Measurements from ENCODE around the gene SLC35E4.
"Not testable (repeated sequence)": the region's sequence is repeated elsewhere in the genome, so short reads cannot be mapped to it uniquely, and the experiment has no call there.

The SLC35E4 gene, protein sequence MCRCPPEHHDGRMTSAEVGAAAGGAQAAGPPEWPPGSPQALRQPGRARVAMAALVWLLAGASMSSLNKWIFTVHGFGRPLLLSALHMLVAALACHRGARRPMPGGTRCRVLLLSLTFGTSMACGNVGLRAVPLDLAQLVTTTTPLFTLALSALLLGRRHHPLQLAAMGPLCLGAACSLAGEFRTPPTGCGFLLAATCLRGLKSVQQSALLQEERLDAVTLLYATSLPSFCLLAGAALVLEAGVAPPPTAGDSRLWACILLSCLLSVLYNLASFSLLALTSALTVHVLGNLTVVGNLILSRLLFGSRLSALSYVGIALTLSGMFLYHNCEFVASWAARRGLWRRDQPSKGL

DNA sequence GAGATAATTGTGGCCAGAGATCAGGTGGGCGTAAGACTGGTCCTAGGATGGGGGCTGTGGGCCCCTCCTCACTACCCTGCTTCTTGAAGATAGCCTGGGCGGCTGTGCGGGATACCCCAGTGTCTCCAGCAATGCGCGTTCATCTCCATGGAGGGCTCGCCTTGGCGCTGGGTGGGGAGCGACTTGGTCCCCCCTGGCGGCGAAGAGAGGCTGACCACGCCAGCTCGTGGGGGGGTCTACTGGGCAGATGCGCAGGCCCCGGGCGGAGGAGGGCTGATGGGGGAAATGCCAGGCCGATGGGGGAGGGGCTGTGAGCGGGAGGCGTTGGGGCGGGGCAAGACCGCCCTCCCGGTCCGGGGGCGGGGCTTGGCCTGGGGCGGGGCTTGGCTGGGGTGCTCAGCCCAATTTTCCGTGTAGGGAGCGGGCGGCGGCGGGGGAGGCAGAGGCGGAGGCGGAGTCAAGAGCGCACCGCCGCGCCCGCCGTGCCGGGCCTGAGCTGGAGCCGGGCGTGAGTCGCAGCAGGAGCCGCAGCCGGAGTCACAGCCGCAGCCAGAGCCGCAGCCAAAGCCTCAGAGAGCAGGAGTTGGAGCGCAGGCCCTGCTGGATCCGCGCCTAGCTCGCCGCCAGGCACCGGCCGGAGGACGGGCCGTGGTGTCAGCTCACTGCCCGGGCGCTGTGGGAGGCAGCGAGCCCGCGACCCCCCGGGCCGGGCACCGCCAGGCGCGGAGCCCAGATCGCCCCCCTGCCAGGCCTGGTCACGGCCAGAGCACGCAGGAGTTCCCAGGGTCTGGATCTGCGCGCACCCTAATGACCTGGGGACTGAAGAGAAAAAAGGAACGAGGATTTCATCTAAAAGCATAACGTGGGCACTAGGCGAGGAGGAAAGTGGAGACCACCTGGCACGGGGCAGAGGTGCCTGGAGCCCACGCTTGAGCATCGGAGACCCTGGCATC lies at the start of gene SLC35E4:
Gene SLC35E4 (plus strand): TSS at position 509 of the 953 bp plus-strand sequence. CDS start 670 bp downstream, outside the sequence.
- H3K27me3 ChIP-seq (ENCODE audit: insufficient read depth, low read length) = no peaks in the 10 kb centered on the region
- peak within 1 kb of the TSS; percentile 84 for H3K27ac ChIP-seq (ENCODE audit: low read depth, low read length)
- no peaks in the 10 kb centered on the region for H3K36me3 ChIP-seq (ENCODE audit: insufficient read depth, low read length)
- peaks cover 8% of the 10 kb centered on the region for H3K4me1 ChIP-seq (ENCODE audit: control insufficient read depth, insufficient read depth, low read length, unreplicated experiment)
- H3K4me3 ChIP-seq (ENCODE audit: low read depth, low read length) = peak within 1 kb of the TSS; percentile 93
- peaks cover 28% of the 10 kb centered on the region for H3K79me2 ChIP-seq (ENCODE audit: control insufficient read depth, insufficient read depth, low read length, unreplicated experiment)
- peak within 1 kb of the TSS; percentile 56 for H2AFZ ChIP-seq (ENCODE audit: low read length, unreplicated experiment)

DNA sequence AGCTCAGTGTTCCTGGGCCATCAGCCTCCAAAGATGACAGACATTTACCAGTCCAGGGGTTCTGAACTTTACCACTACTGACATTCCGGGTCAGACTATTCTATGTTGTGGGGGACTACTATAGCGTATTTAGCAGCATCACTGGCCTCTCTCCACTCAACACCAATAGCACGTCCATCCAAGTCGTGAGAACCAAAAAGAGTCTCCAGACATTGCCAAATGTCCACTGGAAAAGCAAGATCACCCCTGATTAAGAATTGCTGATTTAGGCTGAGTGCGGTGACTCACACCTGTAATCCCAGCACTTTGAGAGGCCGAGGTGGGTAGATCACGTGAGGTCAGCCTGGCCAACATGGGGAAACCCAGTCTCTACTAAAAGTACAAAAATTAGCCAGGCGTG lies 49.2 kb upstream of the SLC35E4 start:
- Histone ChIP-seq H3K4me1 (ENCODE audit: control insufficient read depth, insufficient read depth, low read length, unreplicated experiment) (peaks cover 22% of the 10 kb centered on the region), H3K79me2 (ENCODE audit: control insufficient read depth, insufficient read depth, low read length, unreplicated experiment) (peaks cover 24% of the 10 kb centered on the region), H3K4me3 (ENCODE audit: low read depth, low read length) (no peak overlapping the region), H3K36me3 (ENCODE audit: insufficient read depth, low read length) (peaks cover 4% of the 10 kb centered on the region), H3K27ac (ENCODE audit: low read depth, low read length) (no peak overlapping the region), H2AFZ (ENCODE audit: low read length, unreplicated experiment) (no peak overlapping the region), H3K27me3 (ENCODE audit: insufficient read depth, low read length) (no peaks in the 10 kb centered on the region)

DNA sequence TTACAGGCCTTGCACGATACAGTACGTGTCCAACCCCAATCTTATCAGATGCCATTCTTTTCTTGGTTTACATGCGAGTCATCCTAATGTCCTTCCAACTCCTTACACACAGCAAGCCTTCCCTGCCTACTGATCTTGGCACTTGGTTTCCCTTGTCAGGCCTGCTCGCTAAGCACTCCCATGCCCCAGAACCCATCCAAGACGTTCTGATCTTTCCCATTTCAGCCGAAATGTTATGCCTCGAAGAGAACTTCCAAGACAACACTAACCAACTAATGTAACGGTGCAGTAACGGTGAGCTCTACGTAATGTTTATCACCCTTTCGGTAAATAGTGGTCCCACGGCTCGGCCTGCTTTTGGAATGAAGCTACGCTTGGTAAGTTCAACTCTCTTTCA lies 44.4 kb upstream of the SLC35E4 start:
- peaks cover 5% of the 10 kb centered on the region for H3K4me1 ChIP-seq (ENCODE audit: control insufficient read depth, insufficient read depth, low read length, unreplicated experiment)
- peak overlapping the region; percentile 14 for H2AFZ ChIP-seq (ENCODE audit: low read length, unreplicated experiment)
- H3K36me3 ChIP-seq (ENCODE audit: insufficient read depth, low read length) = peaks cover 4% of the 10 kb centered on the region
- H3K4me3 ChIP-seq (ENCODE audit: low read depth, low read length) = peak overlapping the region; percentile 94
- H3K27me3 ChIP-seq (ENCODE audit: insufficient read depth, low read length) = no peaks in the 10 kb centered on the region
- peak overlapping the region; percentile 93 for H3K27ac ChIP-seq (ENCODE audit: low read depth, low read length)
- peaks cover 26% of the 10 kb centered on the region for H3K79me2 ChIP-seq (ENCODE audit: control insufficient read depth, insufficient read depth, low read length, unreplicated experiment)

DNA sequence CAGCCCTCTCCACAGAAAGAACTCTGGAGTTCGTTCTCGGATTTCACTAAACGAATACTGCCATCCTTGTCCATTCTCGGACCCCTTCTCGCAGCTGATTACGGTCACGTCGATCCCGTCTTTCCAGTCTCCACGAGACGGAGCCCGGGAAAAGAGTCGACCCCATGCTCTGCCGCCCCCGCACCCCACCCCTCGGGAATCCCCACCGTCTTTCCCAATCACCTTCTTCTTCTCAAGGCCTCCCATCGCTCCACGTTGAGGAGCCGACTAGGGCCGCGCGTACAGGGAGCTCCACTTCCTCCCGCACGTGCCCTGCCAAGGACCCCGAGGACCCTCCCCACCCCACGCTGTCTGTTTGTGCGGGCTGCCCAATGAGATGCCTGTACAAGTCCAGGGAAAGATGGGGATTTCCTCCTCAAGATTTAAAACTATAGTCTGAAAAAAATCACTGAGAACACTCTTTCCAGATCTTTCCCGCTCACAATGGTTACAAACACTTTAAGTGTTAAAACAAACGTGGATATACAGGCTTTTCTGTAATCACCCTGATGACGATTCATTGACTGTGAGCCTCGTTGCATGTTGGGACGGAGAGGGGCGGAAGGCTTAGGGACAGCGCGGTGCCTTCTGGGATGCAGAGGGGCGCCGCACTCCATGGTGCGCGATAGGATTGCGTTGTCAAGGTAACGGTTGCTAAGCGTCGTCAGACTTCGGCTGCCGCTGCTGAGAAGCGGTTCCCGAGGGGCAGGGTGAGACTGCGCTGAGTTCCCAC lies 43.8 kb upstream of the SLC35E4 start, which contains the start of gene PES1:
Gene PES1 (minus strand): TSS at position 323 of the 772 bp plus-strand sequence. CDS start 77 bp downstream, at position 246.
- Histone ChIP-seq H3K79me2 (ENCODE audit: control insufficient read depth, insufficient read depth, low read length, unreplicated experiment) (peaks cover 26% of the 10 kb centered on the region), H3K4me1 (ENCODE audit: control insufficient read depth, insufficient read depth, low read length, unreplicated experiment) (peaks cover 5% of the 10 kb centered on the region)

DNA sequence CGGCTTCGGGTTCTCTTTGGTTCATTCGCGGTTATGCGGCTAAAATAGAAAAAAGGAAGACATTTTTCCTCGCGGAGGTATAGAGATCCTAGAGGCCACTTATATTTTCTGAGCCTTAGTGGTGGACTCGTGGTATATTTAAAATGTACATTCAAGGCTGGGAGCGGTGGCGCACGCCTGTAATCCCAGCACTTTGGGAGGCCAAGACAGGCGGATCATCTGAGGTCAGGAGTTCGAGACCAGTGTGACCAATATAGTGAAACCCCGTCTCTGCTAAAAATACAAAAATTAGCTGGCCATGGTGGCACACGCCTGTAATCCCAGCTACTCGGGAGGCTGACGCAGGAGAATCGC lies 43.2 kb upstream of the SLC35E4 start:
- not testable (repeated sequence) for H2AFZ ChIP-seq (ENCODE audit: low read length, unreplicated experiment); H3K27ac ChIP-seq (ENCODE audit: low read depth, low read length)

More for the DNA sequence above, 43.8 kb upstream of the SLC35E4 start, which contains the start of gene PES1:
- H3K27me3 ChIP-seq (ENCODE audit: insufficient read depth, low read length) = no peaks in the 10 kb centered on the region
- H2AFZ ChIP-seq (ENCODE audit: low read length, unreplicated experiment) = peak within 1 kb of the TSS; percentile 14
- H3K36me3 ChIP-seq (ENCODE audit: insufficient read depth, low read length) = peaks cover 4% of the 10 kb centered on the region; the same call in 1 of the 2 replicates
- peak within 1 kb of the TSS; percentile 94 for H3K4me3 ChIP-seq (ENCODE audit: low read depth, low read length)
- peak within 1 kb of the TSS; percentile 93 for H3K27ac ChIP-seq (ENCODE audit: low read depth, low read length)

DNA sequence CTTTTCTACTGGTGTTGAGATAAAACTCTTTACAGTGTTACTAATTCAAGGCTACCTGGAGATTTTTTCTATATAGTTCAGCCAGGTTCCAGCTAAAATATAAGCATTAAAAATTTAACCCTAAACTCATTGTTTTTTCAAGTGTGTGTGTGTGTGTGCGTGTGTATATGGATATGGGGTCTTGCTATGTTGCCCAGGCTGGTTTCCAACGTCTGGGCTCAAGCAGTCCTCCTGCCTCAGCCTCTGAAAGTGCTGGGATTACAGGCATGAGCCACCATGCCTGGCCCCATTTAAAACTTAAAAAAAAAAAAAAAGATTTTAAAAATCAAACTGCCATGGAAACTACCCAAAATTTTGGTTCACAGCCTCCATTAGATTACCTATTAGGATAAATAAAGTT lies 39.4 kb upstream of the SLC35E4 start:
- Histone ChIP-seq H3K79me2 (ENCODE audit: control insufficient read depth, insufficient read depth, low read length, unreplicated experiment) (peaks cover 4% of the 10 kb centered on the region), H3K27ac (ENCODE audit: low read depth, low read length) (no peak overlapping the region), H3K27me3 (ENCODE audit: insufficient read depth, low read length) (no peaks in the 10 kb centered on the region), H3K4me3 (ENCODE audit: low read depth, low read length) (no peak overlapping the region), H2AFZ (ENCODE audit: low read length, unreplicated experiment) (no peak overlapping the region), H3K36me3 (ENCODE audit: insufficient read depth, low read length) (no peaks in the 10 kb centered on the region), H3K4me1 (ENCODE audit: control insufficient read depth, insufficient read depth, low read length, unreplicated experiment) (no peaks in the 10 kb centered on the region)

More for the DNA sequence above, 43.2 kb upstream of the SLC35E4 start:
- H3K27me3 ChIP-seq (ENCODE audit: insufficient read depth, low read length); H3K36me3 ChIP-seq (ENCODE audit: insufficient read depth, low read length); H3K4me1 ChIP-seq (ENCODE audit: control insufficient read depth, insufficient read depth, low read length, unreplicated experiment): not testable (repeated sequence)
- peak overlapping the region; percentile 48; the same call in 1 of the 2 replicates for H3K4me3 ChIP-seq (ENCODE audit: low read depth, low read length)
- H3K79me2 ChIP-seq (ENCODE audit: control insufficient read depth, insufficient read depth, low read length, unreplicated experiment) = peaks cover 26% of the 10 kb centered on the region

DNA sequence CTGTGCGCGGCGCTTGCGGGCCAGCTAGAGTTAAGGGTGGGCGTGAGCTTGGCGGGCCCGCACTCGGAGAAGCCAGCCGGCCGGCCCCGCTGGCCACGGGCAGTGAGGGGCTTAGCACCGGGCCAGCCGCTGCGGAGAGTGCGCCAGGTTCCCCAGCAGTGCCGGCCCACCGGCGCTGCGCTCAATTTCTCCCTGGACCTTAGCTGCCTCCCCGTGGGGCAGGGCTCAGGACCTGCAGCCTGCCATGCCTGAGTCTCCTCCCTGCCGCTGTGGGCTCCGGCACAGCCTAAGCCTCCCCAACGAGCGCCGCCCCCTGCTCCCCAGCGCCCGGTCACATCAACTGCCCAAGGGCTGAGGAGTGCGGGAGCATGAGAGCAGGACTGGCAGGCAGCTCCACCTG lies 38.7 kb upstream of the SLC35E4 start:
- Histone ChIP-seq H3K36me3 (ENCODE audit: insufficient read depth, low read length) (no peaks in the 10 kb centered on the region), H3K27me3 (ENCODE audit: insufficient read depth, low read length) (no peaks in the 10 kb centered on the region), H3K4me1 (ENCODE audit: control insufficient read depth, insufficient read depth, low read length, unreplicated experiment) (no peaks in the 10 kb centered on the region), H3K27ac (ENCODE audit: low read depth, low read length) (no peak overlapping the region), H3K79me2 (ENCODE audit: control insufficient read depth, insufficient read depth, low read length, unreplicated experiment) (no peaks in the 10 kb centered on the region), H2AFZ (ENCODE audit: low read length, unreplicated experiment) (no peak overlapping the region), H3K4me3 (ENCODE audit: low read depth, low read length) (no peak overlapping the region)

DNA sequence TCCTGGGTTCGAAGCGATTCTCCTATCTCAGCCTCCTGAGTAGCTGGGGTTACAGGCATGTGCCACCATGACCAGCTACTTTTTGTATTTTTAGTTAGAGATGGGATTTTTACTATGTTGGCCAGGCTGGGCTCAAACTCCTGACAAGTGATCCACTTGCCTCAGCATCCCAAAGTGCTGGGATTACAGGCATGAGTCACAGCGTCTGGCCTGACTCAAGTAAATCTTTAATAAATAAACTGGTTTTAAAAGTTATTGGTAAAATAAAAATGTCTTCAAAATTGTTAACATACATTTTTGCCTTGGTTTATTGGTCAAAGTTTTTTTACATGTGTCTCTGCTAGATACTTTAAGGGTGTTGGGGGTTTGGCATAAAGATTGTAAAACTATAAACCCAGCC lies 36.6 kb upstream of the SLC35E4 start:
- H3K79me2 ChIP-seq (ENCODE audit: control insufficient read depth, insufficient read depth, low read length, unreplicated experiment) = no peaks in the 10 kb centered on the region
- H3K27ac ChIP-seq (ENCODE audit: low read depth, low read length) = no peak overlapping the region
- no peaks in the 10 kb centered on the region for H3K36me3 ChIP-seq (ENCODE audit: insufficient read depth, low read length)
- H3K27me3 ChIP-seq (ENCODE audit: insufficient read depth, low read length) = no peaks in the 10 kb centered on the region
- no peak overlapping the region for H2AFZ ChIP-seq (ENCODE audit: low read length, unreplicated experiment)
- no peak overlapping the region for H3K4me3 ChIP-seq (ENCODE audit: low read depth, low read length)
- no peaks in the 10 kb centered on the region for H3K4me1 ChIP-seq (ENCODE audit: control insufficient read depth, insufficient read depth, low read length, unreplicated experiment)

DNA sequence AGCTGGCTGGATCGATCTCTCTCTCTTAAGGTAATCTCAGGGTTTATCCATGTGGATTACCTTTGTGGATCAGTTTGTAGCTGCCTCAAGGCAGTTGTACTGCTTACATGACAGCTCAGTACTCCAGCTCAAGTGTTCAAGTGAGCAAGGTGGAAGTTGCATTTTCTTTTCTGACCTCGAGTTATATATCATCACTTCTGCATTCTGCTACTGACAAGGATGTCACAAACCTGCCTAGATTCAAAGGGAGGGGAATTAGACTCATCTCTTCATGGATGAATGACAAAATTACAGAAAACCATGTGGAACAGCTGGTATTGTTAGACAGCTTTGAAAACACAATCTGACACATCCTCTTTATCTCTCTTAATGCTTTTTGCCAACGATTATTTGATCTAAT lies 34.7 kb upstream of the SLC35E4 start:
- Histone ChIP-seq H3K27me3 (ENCODE audit: insufficient read depth, low read length) (no peaks in the 10 kb centered on the region), H3K4me1 (ENCODE audit: control insufficient read depth, insufficient read depth, low read length, unreplicated experiment) (peaks cover 3% of the 10 kb centered on the region), H3K4me3 (ENCODE audit: low read depth, low read length) (no peak overlapping the region), H3K79me2 (ENCODE audit: control insufficient read depth, insufficient read depth, low read length, unreplicated experiment) (no peaks in the 10 kb centered on the region), H3K36me3 (ENCODE audit: insufficient read depth, low read length) (no peaks in the 10 kb centered on the region), H2AFZ (ENCODE audit: low read length, unreplicated experiment) (no peak overlapping the region), H3K27ac (ENCODE audit: low read depth, low read length) (no peak overlapping the region)

DNA sequence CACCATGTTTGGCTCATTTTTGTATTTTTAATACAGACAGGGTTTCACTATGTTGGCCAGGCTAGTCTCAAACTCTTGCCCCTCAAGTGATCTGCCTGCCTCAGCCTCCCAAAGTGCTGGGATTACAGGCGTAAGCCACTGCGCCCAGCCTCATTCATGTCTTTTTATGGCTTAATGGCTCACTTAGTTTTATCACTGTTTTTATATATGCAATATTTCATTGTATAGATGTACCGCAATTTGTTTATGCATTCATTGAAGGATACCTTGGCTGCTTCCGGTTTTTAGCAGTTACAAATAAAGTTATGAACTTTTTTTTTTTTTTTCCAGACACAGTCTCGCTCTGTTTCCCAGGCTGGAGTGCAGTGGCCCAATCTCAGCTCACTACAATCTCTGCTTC lies 34.1 kb upstream of the SLC35E4 start:
- Histone ChIP-seq H3K27me3 (ENCODE audit: insufficient read depth, low read length) (no peaks in the 10 kb centered on the region), H3K27ac (ENCODE audit: low read depth, low read length) (no peak overlapping the region), H2AFZ (ENCODE audit: low read length, unreplicated experiment) (no peak overlapping the region), H3K4me1 (ENCODE audit: control insufficient read depth, insufficient read depth, low read length, unreplicated experiment) (peaks cover 3% of the 10 kb centered on the region), H3K79me2 (ENCODE audit: control insufficient read depth, insufficient read depth, low read length, unreplicated experiment) (no peaks in the 10 kb centered on the region), H3K36me3 (ENCODE audit: insufficient read depth, low read length) (no peaks in the 10 kb centered on the region), H3K4me3 (ENCODE audit: low read depth, low read length) (no peak overlapping the region)
